AG04450 (cell line): Measurements from ENCODE around the gene FBXL4. TPM values are rescaled to one million over a fixed set of nuclear protein-coding genes. Genes with fewer than 3 reads are reported as not detected.

Source experiments
- CTCF ChIA-PET: fragments of 300-600, 350-600 bp; formaldehyde crosslinking; extraction: SDS; loops from one replicate; lab custom pipeline; 2022; ENCODE audit warnings: antibody characterized with exemption, inconsistent platforms; lab: Charles Lee
- POLR2A ChIA-PET: fragments of 350-600 bp; formaldehyde crosslinking; extraction: SDS; loops from one replicate; lab custom pipeline; 2021; ENCODE audit warnings: antibody characterized with exemption, inconsistent platforms; lab: Yijun Ruan, JAX
- DNase-seq: peaks from one replicate; pipeline ENCODE4 v3.0.0-alpha.2; 2011; ENCODE audit warnings: low read depth, low spot score
- H3K27ac ChIP-seq: one replicate; pipeline ENCODE4 v1.5.1; 2012; ENCODE audit warnings: low read depth, low read length, control low read depth
- H3K27me3 ChIP-seq: one replicate; pipeline ENCODE4 v1.6.0; 2012; ENCODE audit warnings: low read length; ENCODE audit not compliant: control insufficient read depth, insufficient read depth
- H3K4me3 ChIP-seq: 2 replicates; pipeline ENCODE4 v1.5.1; 2011; ENCODE audit warnings: mild to moderate bottlenecking, low read depth, low read length, control low read depth
- H3K9me3 ChIP-seq: 2 replicates; pipeline ENCODE4 v1.5.1; 2012; ENCODE audit warnings: low read length; ENCODE audit not compliant: control insufficient read depth, insufficient read depth
- CTCF ChIP-seq: IDR thresholded peaks from 2 replicates; pipeline ENCODE4 v1.5.1; 2011; ENCODE audit warnings: low read depth, low read length, control low read depth, inconsistent platforms
- polyA plus RNA-seq: library from polyadenylated mRNA; depleted of rRNA; stranded (reverse); fragments of >200 nt; gene quantifications from 2 replicates; pipeline ENCODE4 v1.2.3, GENCODE V29; 2011

Gene FBXL4
- polyA plus RNA-seq, 1 experiment, result 20.1 TPM

- H3K27me3 ChIP-seq, result no peaks in the 10 kb centered on the region
- no peak overlapping the region for H3K4me3 ChIP-seq
- CTCF ChIA-PET, result no interaction called here
- POLR2A ChIA-PET, result no interaction called here
- no peak for DNase-seq
- H3K9me3 ChIP-seq, result no peaks in the 10 kb centered on the region
- no peak overlapping the region for H3K27ac ChIP-seq
- no peak for TF ChIP-seq CTCF
These were observed 47.0 kb downstream of the FBXL4 start for GRCh38 chr6:98900706-98901105.

GRCh38 chr6:98894810-98895209 is 52.9 kb downstream of the FBXL4 start:
- no peak for TF ChIP-seq CTCF
- H3K9me3 ChIP-seq, result no peaks in the 10 kb centered on the region
- ChIA-PET POLR2A (no interaction called here), CTCF (interaction anchor here (2.8 kb wide), 1 partner anchor 225 kb away, joined by 8 read pairs; no protein-coding TSS in a partner anchor)
- DNase-seq, result no peak
- no peak overlapping the region for H3K4me3 ChIP-seq
- no peaks in the 10 kb centered on the region for H3K27me3 ChIP-seq
- no peak overlapping the region for H3K27ac ChIP-seq

- POLR2A ChIA-PET, result no interaction called here
- TF ChIP-seq CTCF, result no peak
- CTCF ChIA-PET, result interaction anchor here (0.6 kb wide), 1 partner anchor 90 kb away, joined by 3 read pairs; no protein-coding TSS in a partner anchor
- H3K27me3 ChIP-seq, result no peaks in the 10 kb centered on the region
- H3K4me3 ChIP-seq, result no peak overlapping the region
- no peak for DNase-seq
- H3K27ac ChIP-seq, result no peak overlapping the region
- no peaks in the 10 kb centered on the region for H3K9me3 ChIP-seq
These were observed 60.1 kb downstream of the FBXL4 start for GRCh38 chr6:98887650-98888049.

- no peak for DNase-seq
- no peak overlapping the region for H3K4me3 ChIP-seq
- no peak overlapping the region for H3K27ac ChIP-seq
- no peaks in the 10 kb centered on the region for H3K27me3 ChIP-seq
- ChIA-PET POLR2A (no interaction called here), CTCF (no interaction called here)
- TF ChIP-seq CTCF, result no peak
- H3K9me3 ChIP-seq, result no peaks in the 10 kb centered on the region
These were observed 62.4 kb downstream of the FBXL4 start for GRCh38 chr6:98885330-98885729.

- POLR2A ChIA-PET, result no interaction called here
- Histone ChIP-seq H3K4me3 (no peak overlapping the region), H3K9me3 (no peaks in the 10 kb centered on the region), H3K27me3 (no peaks in the 10 kb centered on the region), H3K27ac (no peak overlapping the region)
- no peak for TF ChIP-seq CTCF
- CTCF ChIA-PET, result interaction anchor here (1.6 kb wide), 1 partner anchor 239 kb away, joined by 4 read pairs; no protein-coding TSS in a partner anchor
- no peak for DNase-seq
These were observed 67.3 kb downstream of the FBXL4 start for GRCh38 chr6:98880486-98880885.
